ENCODE data around the gene TMEM132C.

The TMEM132C gene

GRCh38 chr12:128337071-128337345 lies 70.0 kb downstream of the TMEM132C start:
- DNase-seq (ENCODE audit: low read depth, low spot score), result no peak
- no peak overlapping the region for H3K27ac ChIP-seq

GRCh38 chr12:128337431-128338170 lies 70.6 kb downstream of the TMEM132C start:
- no peak overlapping the region for H3K27ac ChIP-seq
- DNase-seq (ENCODE audit: low read depth, low spot score), result no peak

DNA sequence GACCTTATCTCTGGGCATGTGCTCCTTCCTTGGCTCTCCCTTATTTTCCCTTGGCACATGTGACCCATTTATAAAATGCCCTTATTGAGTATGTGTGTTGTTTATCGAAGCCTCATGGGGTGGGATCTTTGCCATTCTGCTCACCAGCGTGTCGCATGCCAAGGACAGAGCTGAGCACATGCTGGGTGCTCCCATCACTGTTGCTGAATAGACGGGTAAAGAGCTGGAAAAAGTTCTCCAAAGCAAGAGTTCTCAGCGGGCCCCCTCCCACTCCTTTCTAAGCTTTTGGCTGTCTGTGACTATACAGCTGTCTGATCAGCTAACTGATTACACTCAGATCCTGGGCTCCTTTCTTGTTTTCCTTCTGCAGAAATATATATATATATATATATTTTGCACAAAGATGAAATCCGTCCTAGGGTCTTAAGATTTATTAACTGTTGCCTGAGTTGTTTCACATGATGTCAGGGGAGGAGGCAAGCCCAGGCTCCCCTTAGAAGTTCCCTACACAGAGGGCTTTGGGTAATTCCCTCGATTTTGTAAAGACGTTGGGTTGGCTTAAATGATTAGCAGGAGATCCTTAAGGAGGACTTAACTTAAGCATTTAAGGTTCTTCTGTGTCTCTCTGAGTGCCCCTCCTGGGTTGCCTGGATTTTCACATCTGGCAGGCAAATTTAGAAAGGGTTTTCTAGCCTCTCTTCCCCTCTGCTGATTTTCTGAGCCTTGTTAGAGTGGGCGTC lies 71.6 kb downstream of the TMEM132C start:
- no peak overlapping the region for H3K27ac ChIP-seq
- DNase-seq (ENCODE audit: low read depth, low spot score), result no peak

- no peak overlapping the region for H3K27ac ChIP-seq
- no peak for DNase-seq (ENCODE audit: low read depth, low spot score)
Observed at GRCh38 chr12:128339126-128339520, 72.2 kb downstream of the TMEM132C start.

DNA sequence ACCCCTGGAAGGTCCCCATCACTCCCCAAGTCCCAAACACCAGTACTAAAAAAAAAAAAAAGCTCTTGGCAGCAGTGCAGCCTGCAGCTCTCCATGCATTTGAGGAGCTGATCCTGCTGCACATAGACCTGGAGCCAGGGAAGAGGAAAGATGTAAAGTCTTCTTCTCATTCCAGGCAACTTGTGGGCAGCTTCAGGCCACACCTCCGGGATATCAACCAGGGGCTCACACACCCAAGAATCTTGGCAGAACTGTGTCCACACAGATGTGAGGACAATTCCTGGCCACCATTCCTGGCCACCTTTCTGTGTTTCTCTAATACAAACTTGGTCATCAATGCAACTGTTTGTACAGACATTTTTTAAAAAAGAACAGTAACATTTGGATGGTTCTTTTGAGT lies 72.7 kb downstream of the TMEM132C start:
- no peak for DNase-seq (ENCODE audit: low read depth, low spot score)
- no peak overlapping the region for H3K27ac ChIP-seq

DNA sequence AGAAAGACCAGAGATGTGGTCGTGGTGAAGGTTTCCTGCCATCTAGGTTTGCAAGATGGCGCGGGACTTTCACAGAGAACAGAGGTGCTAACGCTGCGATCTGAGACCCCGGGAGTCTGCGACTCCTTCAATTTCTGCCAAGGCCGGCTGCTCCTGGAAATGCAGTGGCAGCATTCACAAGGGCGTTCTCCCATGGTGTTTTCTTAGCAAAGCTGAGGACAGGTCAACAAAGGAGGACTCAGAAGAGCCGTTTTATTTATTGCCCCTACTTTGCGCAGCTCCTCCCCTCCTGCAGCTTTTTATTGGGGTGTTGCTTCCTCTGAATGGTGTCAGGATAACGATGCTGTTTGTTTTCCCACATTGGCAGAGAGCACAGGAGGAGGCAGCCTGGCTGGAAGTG lies 86.3 kb downstream of the TMEM132C start:
- H3K27ac ChIP-seq, result no peak overlapping the region
- DNase-seq (ENCODE audit: low read depth, low spot score), result no peak

DNA sequence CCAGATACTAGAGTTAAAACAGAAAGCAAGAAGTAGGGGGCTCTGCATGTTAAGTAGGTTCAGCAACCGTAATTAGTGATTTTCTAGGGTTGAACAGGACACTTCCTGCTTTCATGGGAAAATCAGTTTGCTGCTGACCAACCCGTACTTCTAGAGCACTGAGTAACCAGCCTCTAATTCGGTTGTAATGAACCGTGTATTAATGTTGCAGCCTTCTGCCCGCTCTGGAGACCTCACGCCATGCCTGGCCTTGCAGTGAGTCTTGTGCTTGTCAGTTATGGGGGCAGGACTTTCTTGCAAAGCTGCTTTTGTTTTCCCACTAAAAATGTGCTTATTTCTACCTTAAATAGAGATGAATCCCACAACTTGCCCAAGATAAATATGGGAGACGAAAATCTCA lies 89.6 kb downstream of the TMEM132C start:
- no peak for DNase-seq (ENCODE audit: low read depth, low spot score)
- H3K27ac ChIP-seq, result no peak overlapping the region

- H3K27ac ChIP-seq, result no peak overlapping the region
- no peak for DNase-seq (ENCODE audit: low read depth, low spot score)
Observed at GRCh38 chr12:128361400-128361995, 94.5 kb downstream of the TMEM132C start.

DNA sequence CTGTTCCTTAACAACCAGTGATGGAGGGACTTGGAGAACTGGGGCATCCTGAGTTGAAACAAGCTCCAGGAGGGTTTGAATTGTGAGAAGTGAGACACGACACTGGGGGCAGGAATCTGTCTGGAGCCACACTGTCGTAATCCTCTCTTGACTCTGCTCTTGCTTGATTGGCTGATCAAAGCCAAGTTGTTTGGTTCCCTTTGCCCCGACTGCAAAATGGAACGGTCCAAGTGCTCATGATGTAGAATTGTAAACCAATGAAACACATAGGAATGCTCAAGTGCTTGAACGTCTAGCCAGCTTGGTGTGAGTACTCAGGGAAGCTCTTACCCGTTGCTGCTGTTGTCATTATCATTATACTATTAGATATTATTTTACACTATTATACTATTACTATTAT lies 98.1 kb downstream of the TMEM132C start:
- DNase-seq (ENCODE audit: low read depth, low spot score), result no peak
- H3K27ac ChIP-seq, result no peak overlapping the region

DNA sequence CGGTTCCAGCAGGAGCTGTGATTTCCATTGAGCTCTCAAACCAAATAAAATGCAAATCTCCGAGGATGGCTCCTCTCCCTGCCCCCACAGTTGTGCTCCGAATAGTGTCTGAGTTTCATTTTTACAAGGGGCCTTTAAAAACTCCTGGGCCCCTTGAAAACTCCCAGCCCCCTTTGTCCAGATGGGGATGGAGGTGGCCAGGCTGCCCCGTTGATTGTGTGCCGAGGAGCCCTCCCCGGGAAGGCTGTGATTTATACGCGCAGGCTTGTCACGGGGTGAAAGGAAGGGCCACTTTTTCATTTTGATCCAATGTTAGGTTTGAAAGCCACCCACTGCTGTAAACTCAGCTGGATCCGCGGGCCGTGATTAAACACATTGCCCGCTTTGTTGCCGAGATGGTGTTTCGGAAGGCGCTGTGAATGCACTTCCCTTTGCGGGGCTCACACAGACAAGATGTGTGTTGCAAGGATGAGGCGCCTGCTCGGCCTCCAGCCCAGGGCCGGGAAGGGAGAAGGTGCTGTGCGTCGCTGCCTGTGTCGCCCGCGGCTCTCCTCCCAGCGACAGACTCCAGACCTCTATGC lies 98.8 kb downstream of the TMEM132C start:
- H3K27ac ChIP-seq, result no peak overlapping the region
- no peak for DNase-seq (ENCODE audit: low read depth, low spot score)

DNA sequence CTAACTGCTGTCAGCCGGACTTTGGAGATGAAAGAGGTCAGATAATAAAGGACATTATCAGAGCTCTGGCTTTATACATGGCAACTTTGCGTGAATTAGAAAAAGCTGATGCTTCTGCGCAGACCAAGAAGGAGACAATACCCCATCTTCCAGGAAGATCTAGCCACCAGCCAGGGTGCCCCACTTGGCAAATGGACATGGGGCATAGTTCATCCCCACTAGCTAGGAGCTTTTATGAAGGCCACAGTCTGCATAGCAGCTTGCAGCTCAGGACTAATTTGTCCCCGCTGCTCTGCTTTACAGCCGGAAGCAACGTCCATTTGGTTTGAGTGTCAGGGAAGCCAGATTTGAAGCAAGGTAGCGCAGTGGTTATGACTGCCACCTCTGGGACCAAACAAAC lies 101.0 kb downstream of the TMEM132C start:
- DNase-seq (ENCODE audit: low read depth, low spot score), result no peak
- no peak overlapping the region for H3K27ac ChIP-seq

DNA sequence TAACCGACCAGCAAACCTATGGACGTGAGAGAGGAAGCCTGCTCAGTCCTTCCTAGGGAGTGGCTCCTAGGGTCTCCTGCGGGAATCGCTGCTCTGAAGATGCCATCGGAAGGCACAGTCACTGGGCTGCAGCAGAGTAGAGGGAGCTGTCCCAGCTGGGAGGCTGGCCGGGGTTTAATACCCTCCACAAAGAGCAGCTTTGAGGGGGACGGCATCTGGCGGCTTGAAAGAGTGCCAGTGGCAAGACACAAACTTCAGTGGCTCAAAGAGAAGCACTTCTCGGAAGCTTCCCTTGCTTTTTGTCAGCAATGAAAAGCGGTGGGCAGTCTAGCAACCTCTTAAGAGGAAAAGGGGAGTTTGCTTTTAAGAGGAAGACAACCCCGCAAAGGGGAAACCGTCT lies 114.6 kb downstream of the TMEM132C start:
- DNase-seq (ENCODE audit: low read depth, low spot score), result no peak
- H3K27ac ChIP-seq, result no peak overlapping the region

- no peak overlapping the region for H3K27ac ChIP-seq
- no peak for DNase-seq (ENCODE audit: low read depth, low spot score)
Observed at GRCh38 chr12:128381946-128382345, 115.0 kb downstream of the TMEM132C start.

- DNase-seq (ENCODE audit: low read depth, low spot score), result no peak
- H3K27ac ChIP-seq, result no peak overlapping the region
Observed at GRCh38 chr12:128382946-128383345, 116.0 kb downstream of the TMEM132C start.

- no peak overlapping the region for H3K27ac ChIP-seq
- no peak for DNase-seq (ENCODE audit: low read depth, low spot score)
Observed at GRCh38 chr12:128383357-128383937, 116.5 kb downstream of the TMEM132C start.

- no peak for DNase-seq (ENCODE audit: low read depth, low spot score)
- no peak overlapping the region for H3K27ac ChIP-seq
Observed at GRCh38 chr12:128385736-128386135, 118.8 kb downstream of the TMEM132C start.

DNA sequence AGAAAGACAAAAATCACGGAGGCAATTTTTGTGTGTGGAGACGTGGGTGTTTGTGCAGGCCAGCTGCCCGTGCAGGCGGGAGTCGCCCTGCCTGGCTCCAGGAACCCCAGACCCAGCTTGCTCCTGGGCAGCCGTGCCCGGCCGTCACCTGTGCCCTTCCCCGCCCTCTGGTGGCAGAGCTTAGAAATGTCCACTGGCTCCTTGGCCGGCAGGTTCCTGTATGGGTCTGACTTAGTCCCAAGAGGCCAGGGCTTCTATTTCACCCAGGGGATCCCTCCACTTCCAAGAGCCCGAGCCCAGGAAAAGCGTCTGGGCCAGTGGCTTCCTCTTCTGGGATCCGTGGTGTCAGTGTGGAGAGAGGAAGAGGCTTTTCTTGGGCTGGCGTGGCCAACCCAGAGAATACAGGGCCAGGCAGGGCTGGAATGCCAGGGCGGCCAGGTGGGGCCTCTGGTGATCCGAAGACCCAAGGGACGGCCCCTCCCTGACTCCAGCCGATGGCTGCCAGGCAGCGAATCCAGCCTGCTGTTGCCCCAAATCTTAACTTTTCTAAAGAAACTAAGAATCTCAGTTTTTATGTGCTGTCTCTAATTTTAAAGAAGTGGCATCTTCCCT lies 120.9 kb downstream of the TMEM132C start:
- no peak for DNase-seq (ENCODE audit: low read depth, low spot score)
- no peak overlapping the region for H3K27ac ChIP-seq

- no peak overlapping the region for H3K27ac ChIP-seq
- DNase-seq (ENCODE audit: low read depth, low spot score), result no peak
Observed at GRCh38 chr12:128388461-128389000, 121.6 kb downstream of the TMEM132C start.

DNA sequence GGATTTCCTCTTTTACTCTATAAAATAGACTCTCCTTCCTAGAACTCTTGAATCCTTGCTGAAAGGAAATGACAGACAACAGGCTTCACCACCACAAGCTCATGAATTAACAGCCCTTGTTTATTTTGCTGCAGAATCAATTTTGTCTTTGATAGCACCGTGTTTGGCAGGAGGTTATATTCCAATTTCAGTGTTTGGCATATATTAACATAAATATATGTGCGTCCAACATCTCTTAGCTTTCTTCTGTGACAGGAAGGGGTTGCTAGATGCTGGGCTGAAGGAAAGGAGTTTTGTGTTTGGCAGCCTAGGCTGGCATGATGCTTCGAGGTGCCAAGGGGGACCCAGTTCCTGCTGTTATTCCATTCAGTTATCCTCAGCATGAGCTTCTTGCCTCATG lies 126.4 kb downstream of the TMEM132C start:
- H3K27ac ChIP-seq, result no peak overlapping the region
- DNase-seq (ENCODE audit: low read depth, low spot score), result no peak

DNA sequence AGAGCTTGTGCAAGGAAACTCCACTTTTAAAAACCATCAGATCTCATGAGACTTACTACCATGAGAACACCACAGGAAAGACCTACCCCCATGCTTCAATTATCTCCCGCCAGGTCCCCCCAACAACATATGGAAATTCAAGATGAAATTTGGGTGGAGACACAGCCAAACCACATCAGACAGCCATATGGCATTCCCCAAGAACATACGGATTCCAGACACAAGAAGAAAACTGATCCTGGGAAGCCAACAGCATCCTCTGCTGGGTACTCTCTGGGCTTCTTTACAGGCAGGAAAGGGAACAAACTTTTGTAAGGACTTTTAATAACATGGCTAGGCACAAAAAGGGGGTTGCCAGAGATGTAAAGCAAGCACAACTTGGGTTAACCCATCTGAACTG lies 127.2 kb downstream of the TMEM132C start:
- DNase-seq (ENCODE audit: low read depth, low spot score), result no peak

More for the DNA sequence above, 127.2 kb downstream of the TMEM132C start:
- H3K27ac ChIP-seq, result no peak overlapping the region
